Measurements from ENCODE around the gene TSPAN16.
"Not testable (repeated sequence)": the region's sequence is repeated elsewhere in the genome, so short reads cannot be mapped to it uniquely, and the experiment has no call there.

TSPAN16 gene

DNA sequence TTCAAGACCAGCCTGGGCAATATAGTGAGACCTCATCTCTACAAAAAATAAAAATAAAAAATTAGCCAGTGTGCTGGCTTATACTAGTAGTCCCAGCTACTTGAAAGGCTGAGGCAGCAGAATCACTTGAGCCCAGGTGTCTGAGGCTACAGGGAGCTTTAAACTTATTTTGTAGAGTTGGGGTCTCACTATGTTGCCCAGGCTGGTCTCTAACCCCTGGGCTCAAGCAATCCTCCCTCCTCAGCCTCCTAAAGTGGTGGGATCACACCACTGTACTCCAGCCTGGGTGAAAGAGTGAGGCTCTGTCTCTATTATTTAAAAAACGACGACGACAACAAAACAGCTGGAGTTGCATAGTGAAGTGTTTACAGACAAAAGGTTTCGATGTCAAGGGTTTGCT, 35.5 kb downstream of the TSPAN16 start:
- H3K4me3 ChIP-seq (ENCODE audit: low read depth, low read length) = no peak overlapping the region
- in situ Hi-C loops (cut with HindIII; ENCODE audit: low sequenced_read_pairs) = no loop called here
- TF ChIP-seq, protein P1, sequence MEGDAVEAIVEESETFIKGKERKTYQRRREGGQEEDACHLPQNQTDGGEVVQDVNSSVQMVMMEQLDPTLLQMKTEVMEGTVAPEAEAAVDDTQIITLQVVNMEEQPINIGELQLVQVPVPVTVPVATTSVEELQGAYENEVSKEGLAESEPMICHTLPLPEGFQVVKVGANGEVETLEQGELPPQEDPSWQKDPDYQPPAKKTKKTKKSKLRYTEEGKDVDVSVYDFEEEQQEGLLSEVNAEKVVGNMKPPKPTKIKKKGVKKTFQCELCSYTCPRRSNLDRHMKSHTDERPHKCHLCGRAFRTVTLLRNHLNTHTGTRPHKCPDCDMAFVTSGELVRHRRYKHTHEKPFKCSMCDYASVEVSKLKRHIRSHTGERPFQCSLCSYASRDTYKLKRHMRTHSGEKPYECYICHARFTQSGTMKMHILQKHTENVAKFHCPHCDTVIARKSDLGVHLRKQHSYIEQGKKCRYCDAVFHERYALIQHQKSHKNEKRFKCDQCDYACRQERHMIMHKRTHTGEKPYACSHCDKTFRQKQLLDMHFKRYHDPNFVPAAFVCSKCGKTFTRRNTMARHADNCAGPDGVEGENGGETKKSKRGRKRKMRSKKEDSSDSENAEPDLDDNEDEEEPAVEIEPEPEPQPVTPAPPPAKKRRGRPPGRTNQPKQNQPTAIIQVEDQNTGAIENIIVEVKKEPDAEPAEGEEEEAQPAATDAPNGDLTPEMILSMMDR (IDR thresholded peaks at IDR 0.05; ENCODE audit: low read depth, low read length) = no peak
- DNase-seq (ENCODE audit: low read depth, low spot score) = no peak

DNA sequence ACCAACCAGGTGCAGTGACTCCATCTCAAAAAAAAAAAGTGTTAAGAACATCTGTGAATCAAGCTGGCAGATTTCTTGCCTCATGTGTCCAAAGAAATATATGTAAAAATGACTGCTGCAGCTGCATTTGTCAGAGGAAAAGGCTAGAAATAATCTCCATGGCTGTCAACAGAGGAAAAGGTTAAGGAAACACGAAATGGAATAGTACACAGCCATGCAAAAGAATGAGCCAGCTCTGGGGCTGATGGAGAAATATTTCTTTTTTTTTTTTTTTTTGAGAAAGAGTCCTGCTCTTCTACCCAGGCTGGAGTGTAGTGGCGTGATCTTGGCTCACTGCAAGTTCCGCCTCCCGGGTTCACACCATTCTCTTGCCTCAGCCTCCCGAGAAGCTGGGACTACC, 36.9 kb downstream of the TSPAN16 start:
- DNase-seq (ENCODE audit: low read depth, low spot score) = no peak
- TF ChIP-seq, protein P1 (IDR thresholded peaks at IDR 0.05; ENCODE audit: low read depth, low read length) = no peak
- H3K4me3 ChIP-seq (ENCODE audit: low read depth, low read length) = no peak overlapping the region
- in situ Hi-C loops (cut with HindIII; ENCODE audit: low sequenced_read_pairs) = no loop called here

DNA sequence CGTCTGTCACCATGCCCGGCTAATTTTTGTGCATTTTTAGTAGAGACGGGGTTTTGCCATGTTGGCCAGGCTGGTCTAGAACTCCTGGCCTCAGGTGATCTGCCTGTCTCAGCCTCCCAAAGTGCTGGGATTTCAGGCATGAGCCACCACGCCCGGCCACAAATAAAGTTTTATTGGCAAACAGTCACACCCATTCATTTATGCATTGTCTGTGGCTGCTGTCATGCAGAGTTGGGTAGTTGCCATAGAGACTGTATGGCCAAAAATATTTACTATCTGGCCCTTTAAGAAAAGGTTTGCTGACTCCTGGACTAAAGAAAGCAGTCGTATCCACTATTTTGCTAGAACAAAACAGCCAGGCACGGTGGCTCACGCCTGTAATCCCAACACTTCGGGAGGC, 37.9 kb downstream of the TSPAN16 start:
- H3K4me3 ChIP-seq (ENCODE audit: low read depth, low read length); in situ Hi-C loops (cut with HindIII; ENCODE audit: low sequenced_read_pairs): not testable (repeated sequence)
- DNase-seq (ENCODE audit: low read depth, low spot score) = peak; percentile 32

DNA sequence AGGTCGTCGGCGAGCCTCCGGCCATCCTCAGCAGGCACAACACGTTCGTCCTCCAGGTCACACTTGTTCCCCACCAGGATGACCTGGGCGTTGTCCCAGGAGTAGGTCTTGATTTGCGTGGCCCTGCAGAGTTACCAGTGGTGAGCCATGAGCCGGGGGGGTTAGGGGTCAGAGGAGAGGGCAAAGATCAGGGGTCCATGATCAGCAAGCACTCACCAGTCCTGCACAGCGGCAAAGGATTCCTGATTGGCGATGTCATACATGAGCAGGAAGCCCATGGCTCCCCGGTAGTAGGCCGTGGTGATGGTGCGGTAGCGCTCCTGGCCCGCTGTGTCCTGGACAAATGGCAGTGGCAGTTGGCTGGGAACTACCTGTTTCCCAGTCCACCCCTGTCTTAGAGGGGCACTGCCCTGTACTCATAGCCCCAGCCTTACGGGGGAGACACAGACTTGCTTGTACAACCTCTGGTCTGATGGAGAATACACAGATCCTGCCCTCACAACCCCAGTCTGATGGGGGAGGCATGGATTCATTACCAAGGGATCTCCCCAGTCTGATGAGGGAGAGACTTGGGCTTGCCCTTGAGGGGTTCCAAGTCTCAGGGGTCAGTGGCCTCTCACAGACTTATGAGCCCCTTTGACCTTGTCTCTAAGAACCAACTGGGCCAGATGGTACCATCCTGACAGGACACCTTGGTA, 39.6 kb downstream of the TSPAN16 start:
- in situ Hi-C loops (cut with HindIII; ENCODE audit: low sequenced_read_pairs) = no loop called here
- DNase-seq (ENCODE audit: low read depth, low spot score) = no peak
- TF ChIP-seq, protein P1 (IDR thresholded peaks at IDR 0.05; ENCODE audit: low read depth, low read length) = no peak
- H3K4me3 ChIP-seq (ENCODE audit: low read depth, low read length) = no peak overlapping the region

DNA sequence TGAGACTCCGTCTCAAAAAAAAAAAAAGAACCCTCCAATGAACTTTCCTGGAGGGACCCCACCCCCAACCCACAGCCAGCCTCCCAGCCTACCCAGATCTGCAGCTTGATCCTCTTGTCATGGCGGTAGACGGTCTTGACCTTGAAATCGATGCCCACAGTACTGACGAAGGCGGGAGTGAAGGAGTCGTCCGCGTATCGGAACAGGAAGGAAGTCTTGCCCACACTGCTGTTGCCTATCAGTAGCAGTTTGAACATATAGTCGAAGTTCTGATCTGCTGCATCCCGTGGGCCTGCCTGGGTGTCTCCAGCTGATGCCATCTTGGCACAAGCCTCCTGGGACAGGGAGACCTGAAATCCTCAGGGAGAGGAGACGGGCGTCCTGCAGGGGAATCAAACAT, 41.1 kb downstream of the TSPAN16 start:
- TF ChIP-seq, protein P1 (IDR thresholded peaks at IDR 0.05; ENCODE audit: low read depth, low read length) = no peak
- H3K4me3 ChIP-seq (ENCODE audit: low read depth, low read length) = no peak overlapping the region
- in situ Hi-C loops (cut with HindIII; ENCODE audit: low sequenced_read_pairs) = no loop called here
- DNase-seq (ENCODE audit: low read depth, low spot score) = no peak

DNA sequence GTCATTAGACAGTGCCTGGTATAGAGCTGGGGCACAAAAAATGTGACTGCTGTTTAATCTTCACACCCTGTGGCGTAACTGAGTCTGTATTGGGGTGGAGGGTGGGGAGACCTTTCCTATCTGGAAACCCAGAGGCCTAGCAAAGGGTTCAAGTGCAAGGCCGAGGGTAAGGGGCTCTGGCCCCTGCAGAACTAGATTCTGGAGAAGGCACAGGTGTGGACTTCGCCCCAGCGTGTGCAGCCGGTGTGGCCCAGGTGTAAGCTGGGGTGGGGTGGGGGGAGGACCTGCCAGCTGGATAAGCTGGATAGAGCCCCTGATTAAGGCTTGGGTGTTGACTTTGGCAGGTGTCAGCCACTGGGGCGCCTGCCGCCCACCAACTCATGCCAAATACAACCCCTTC, 42.2 kb downstream of the TSPAN16 start:
- TF ChIP-seq, protein P1 (IDR thresholded peaks at IDR 0.05; ENCODE audit: low read depth, low read length) = no peak
- in situ Hi-C loops (cut with HindIII; ENCODE audit: low sequenced_read_pairs) = no loop called here
- H3K4me3 ChIP-seq (ENCODE audit: low read depth, low read length) = no peak overlapping the region
- no peak for DNase-seq (ENCODE audit: low read depth, low spot score)

DNA sequence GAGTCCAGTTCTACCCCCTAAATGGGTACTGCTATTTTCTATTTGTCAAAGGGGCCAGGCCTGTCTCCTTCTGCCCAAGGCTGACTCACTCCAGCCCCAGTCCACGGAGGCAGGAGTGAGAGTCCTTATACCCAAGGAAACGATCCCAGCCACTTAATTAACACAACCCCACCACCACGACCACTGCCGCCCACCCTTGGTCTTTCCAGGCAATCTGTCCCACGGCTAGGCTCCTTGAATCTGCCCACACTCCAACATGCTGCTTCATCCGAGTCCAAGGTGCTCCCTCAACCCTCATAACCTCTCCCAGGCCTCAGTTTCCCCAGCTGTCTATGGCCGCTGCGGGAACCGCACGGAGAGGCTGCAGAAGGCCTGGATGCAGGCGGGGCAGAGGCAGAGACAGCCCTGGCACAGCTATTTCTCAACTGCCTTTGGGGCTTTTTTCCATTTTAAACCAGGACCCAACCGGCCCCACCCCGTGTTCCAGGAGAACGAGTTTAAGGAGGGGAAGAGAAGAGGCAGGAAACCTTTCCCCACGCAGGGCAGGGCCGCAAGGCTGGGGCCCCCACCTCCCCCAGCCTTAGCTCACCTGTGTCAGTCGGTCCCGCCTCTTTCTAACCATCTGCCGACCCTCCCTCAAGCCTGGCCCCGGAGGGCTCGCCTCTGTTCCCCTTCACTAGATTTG, 42.8 kb downstream of the TSPAN16 start:
- TF ChIP-seq, protein P1 (IDR thresholded peaks at IDR 0.05; ENCODE audit: low read depth, low read length) = no peak
- in situ Hi-C loops (cut with HindIII; ENCODE audit: low sequenced_read_pairs) = no loop called here

More for the DNA sequence above, 42.8 kb downstream of the TSPAN16 start:
- no peak for DNase-seq (ENCODE audit: low read depth, low spot score)
- peak overlapping the region; percentile 47 for H3K4me3 ChIP-seq (ENCODE audit: low read depth, low read length)
